Hematopoietic multipotent progenitor cell (in vitro differentiated cells): ENCODE results near the gene DCC. TPM values are rescaled to one million over a fixed set of nuclear protein-coding genes. Genes with fewer than 3 reads are reported as not detected.
"Not testable (repeated sequence)": the region's sequence is repeated elsewhere in the genome, so short reads cannot be mapped to it uniquely, and the experiment has no call there.

Experiments used
- DNase-seq, 3 donors: peaks; one replicate each; pipeline ENCODE4 v3.0.0-alpha.2; 2011 to 2015; ENCODE audit warnings: low read depth in 2 of 3, low spot score in 2 of 3
- total RNA-seq: library from RNA; depleted of rRNA; stranded (reverse); fragments of >200 nt; gene quantifications from one replicate; pipeline ENCODE4 v1.2.3, GENCODE V29; 2012

The DCC gene
- total RNA-seq, 1 donor: not detected

DNA sequence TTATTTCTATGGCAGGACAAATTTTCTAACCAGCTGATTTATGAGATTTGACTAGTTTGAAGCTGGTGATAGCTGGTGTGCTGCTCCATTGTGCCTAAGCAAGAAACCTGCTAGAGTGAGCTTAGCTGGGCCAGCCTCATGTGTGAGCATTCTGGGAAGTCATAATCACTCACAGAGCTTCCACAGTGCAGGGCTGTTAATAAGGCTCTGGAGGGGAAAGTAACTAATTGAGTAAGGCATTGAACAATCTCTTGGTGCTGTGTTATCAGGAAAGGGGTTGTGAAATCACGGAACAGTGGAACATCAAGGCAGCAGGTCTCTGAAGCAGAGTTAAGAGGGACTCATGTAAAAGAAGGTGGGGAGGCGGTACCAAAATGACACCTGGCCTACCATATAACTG, 1111.9 kb downstream of the DCC start:
- DNase-seq: no peak

GRCh38 chr18:53457068-53457467, 1117.1 kb downstream of the DCC start:
- DNase-seq: no peak

DNA sequence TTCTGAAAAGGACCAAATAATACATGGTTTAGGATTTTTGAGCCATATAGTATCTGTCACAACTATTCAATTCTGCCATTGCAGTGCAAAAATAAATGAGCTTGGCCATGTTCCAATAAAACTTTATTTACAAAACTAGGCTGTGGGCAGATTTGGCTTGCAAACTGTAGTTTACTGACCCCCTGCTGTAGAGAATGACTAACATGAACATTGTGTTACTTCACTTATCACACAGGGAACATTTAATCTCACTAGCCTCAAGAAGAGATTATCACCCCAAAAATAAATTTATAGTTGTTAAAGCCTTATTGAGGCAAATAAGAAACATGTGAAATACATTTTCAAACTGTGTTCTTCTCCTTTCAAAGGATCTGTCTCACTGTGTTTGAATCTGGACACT, 1118.3 kb downstream of the DCC start:
- DNase-seq: no peak

DNA sequence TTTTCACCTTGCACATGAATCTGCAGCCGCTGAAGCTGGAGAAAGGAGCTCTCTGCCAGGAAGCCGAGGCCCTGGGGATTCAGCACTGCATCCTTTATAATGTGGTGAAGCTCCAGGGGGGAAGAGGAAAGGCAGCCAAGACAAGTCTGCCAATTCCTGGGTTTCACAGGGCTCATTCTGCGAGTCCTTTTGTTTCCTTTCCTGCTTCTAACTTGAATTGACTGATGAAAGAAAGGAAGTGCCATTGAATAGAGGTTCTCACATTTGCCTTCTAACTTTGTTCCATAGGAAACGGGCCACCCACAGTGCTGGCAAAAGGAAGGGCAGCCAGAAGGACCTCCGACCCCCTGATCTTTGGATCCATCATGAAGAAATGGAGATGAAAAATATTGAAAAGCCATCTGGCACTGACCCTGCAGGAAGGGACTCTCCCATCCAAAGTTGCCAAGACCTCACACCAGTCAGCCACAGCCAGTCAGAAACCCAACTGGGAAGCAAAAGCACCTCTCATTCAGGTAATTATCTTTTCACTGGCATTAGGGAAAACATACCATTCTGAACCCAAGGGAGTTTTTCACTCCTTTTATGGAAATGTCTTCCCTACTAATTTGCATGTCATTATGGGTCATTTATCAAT, 1119.1 kb downstream of the DCC start:
- DNase-seq: no peak

DNA sequence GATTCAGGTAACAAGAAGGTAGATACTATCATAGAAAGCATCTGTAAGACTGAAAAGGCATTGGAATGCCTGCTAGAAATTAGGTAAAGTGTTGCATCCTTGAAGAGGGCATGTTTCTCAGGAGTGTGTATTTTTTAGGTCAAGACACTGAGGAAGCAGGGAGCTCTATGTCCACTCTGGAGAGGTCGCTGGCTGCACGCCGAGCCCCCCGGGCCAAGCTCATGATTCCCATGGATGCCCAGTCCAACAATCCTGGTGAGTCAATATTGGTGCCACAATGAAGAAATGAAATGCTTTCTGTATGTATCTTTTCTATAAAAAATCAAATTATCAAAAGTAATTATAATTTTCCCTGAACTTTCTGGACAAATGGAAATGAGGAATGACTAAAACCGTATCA, 1127.8 kb downstream of the DCC start:
- DNase-seq: no peak

DNA sequence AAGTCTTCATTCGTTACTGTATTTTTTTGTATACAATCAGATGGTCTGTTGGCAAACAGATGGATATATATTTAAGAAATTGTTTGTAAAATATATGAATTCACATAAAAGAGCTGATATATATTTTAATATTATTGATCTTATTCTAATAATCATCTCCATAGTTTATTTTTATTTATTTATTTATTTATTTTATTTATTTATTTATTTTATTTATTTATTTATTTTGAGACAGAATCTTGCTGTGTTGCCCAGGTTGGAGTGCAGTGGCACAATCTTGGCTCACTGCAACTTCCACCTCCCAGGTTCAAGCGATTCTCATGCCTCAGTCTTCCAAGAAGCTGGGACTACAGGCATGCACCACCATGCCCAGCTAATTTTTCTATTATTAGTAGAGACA, 1128.2 kb downstream of the DCC start:
- not testable (repeated sequence) for DNase-seq

DNA sequence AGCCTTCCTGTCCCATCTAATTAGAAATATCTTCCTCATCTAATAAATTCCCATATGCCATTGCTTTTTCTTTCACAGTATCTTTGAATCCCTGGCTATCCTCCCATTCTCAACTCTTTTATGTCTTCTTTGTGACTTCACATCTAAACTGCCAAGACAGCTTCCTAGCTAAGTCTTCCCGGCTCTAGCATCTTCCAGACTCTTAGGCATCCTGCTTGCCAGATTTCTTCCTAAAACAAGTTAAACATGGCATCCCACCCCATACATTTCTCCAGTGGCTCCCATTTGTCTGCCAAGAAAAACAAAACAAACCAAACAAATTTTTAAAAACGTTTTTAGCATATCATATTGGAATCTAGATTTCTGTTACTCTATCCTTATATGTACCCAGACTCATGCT, 1132.5 kb downstream of the DCC start:
- no peak for DNase-seq

DNA sequence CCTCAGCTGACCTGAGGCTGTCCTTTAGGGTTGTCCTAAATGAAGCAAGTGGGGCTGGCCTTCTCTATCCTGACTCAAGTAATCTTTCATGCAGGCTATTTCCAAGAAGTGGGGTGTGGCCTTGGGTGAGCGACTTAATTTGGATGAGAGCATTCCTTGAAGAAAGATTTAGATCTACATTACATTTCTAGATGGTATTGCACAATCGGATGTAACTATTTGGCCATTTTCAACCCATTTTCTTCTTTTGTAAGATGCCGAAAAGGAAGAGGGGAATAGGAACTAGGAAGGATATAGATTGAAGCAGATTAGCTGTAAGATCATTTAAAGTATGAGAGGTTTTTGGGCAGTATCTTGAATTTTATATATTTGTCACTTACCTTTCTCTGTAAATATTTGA, 1138.2 kb downstream of the DCC start:
- DNase-seq: no peak

- no peak for DNase-seq
These were observed 1146.3 kb downstream of the DCC start for GRCh38 chr18:53486296-53486695.

GRCh38 chr18:53489266-53489665, 1149.3 kb downstream of the DCC start:
- DNase-seq: no peak

DNA sequence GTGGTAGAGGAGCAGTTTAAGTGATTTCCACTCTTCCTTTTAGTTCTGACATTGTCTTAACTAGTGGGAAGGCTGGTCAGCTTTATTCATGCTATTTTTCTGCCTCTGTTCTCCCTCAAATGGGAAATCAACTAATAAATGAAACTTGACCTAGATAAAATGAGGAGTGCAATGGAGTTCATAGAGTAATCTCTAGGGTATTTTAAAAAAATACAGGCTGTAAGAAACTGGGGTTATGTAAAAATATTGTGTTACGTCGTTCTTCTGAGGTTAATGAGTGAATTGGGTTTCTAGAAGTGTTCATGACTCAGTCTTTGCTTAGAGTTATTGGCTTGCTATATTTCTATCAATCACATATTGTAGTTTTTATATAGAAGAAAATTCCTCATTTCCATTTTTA, 1150.0 kb downstream of the DCC start:
- no peak for DNase-seq

- no peak for DNase-seq
These were observed 1156.0 kb downstream of the DCC start for GRCh38 chr18:53496028-53496427.

DNA sequence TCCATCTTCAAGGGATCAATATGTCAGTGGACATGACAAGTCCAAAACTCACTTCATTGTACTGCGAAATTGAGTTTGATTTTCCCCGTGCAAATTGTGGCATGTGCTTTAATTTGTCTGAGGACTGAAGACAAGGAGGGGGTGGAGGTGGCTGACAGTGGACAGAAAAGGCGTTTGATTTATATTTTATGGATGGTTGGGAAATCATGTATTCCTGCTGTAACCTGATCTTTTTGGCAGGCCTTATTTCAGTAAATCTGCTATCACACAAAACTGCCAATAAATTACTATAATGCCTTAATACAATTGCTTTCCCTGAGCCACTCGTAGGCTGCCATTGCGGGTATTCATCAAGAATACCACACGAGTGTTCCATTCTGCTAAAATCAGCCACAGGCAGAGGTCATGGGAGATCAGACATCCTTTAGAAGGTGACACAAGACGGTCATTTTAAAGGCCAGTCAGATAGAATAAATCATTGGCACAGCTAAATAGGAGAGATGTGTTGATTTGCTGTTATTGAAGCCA, 1164.0 kb downstream of the DCC start:
- DNase-seq: no peak

- DNase-seq: no peak
These were observed 1168.5 kb downstream of the DCC start for GRCh38 chr18:53508529-53508928.

DNA sequence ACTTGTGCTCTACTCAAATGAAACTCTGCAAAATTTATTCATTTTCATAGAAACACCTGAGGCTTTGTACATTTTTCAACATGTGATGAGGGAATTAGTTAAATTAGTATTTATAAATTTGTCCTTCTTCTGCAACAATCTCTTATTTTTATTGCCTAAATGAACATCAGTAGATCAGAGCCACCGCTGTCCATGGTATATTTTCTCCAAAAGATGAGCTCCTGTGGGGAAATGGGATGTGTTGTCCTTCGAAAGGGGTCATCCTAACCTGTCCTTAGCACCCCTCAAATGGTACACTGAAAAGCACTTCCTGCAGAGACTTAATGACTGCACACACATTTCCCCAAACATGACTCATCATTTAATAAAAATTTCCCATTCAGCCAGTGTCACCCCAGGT, 1169.9 kb downstream of the DCC start:
- no peak for DNase-seq

DNA sequence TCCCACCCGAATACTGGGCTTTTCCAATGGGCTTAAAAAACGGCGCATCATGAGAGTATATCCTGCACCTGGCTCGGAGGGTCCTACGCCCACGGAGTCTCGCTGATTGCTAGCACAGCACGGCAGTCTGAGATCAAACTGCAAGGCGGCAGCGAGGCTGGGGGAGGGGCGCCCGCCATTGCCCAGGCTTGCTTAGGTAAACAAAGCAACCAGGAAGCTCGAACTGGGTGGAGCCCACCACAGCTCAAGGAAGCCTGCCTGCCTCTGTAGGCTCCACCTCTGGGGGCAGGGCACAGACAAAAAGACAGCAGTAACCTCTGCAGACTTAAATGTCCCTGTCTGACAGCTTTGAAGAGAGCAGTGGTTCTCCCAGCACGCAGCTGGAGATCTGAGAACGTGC, 1171.7 kb downstream of the DCC start:
- DNase-seq: not testable (repeated sequence)

DNA sequence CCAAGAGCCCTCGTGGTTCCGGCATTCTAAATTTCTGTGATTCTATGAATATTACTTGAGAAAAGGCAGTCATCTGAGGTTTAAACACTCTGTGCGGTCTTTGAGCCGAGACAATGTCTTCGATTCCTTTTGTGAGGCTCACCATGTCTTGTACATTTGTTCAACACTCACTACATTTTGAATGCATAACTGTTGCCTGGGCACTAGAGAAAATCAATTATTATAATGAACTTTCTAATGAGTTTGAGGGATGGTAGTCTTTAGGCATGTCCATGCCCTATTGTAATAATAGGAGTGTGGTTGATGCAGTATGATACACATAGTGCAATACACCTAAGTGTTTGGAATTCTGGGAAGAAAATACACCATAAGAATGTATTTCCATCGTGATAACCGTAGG, 1181.1 kb downstream of the DCC start:
- DNase-seq: no peak

DNA sequence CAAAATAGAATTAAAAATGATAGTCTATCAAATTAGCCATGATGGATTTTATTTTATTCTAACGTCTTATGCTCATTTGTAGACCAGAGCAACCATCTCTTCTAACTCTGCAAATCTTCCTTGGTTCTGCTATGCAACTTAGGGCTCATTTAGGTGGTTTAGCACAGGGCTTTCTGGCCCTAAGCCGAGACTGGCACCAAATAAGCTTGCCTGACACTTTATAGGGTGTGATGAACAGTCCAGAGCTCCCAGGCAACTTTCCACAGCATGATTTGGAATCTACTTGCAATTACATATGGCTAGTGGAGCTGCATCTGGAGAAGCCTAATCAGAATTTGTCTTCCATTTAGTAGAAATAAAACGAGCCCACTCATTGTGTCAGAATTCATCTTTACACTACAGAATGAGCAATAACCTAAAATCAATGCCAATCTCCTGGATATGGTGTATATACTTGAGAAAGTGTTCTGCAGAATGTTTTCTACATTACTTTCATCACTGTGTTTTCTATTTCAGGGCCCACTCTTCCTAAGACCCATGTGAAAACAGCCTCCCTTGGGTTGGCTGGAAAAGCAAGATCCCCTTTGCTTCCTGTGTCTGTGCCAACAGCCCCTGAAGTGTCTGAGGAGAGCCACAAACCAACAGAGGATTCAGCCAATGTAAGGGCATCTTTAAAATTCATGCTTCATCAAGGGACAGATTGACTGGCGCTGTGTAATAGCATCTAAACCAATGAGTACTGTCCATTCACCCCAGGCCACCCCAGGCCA, 1186.3 kb downstream of the DCC start:
- no peak for DNase-seq

DNA sequence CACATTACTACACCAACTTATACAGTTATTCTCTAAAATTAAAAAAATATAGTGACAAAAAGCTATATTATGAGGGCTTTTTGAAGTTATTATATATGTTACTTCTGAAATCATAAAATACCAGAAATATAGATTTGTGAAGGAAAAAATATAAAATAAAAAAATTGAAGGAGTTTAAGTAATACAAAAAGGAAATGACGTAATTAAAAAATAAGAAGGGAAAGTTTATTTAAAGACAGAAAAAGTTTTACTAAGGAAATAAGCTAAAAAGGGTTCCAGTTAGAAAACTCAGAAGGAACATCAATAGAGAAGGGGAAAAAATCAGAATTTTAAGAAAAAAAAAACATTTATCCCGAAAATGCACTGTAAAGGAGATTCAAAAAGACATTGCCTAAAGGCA, 1187.4 kb downstream of the DCC start:
- DNase-seq: no peak

DNA sequence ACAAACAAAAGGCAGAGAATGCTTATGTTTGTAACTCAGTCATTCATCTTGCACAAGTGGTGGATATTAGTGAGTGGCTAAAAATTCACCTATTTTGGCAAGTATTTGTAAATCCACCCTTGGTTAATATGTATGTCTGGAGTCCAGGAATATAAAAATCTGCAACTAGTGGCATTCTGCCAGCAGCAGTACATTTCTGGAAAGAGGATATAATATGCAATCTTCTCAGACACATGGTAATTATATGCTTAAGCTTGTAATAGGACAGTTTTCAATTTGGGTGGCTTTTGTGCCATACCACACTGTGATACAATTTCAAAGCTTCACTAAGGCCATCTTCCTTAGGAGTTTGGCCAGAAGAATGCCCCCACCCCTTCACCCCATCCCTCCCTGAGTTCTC, 1191.2 kb downstream of the DCC start:
- no peak for DNase-seq

- DNase-seq: no peak
These were observed 1191.9 kb downstream of the DCC start for GRCh38 chr18:53531896-53532295.

DNA sequence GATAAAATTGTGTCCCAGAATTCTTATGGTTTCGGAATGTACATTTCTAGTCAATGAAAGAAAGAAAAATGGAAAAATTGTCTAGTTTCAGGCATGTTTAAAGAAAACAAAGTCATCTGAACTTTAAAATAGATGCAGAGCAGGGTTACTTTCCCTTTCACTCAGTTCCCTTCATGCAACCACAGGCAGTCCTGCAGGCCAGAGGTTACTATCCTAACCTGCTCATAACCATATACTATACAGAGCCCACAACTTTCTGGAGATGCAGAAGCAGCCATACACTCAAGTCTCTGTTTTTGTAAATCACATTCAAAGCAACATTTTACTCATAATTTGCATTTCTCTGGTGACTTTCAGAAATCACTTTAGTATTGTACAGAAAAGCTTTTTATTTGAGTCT, 1194.2 kb downstream of the DCC start:
- no peak for DNase-seq
